Cortex of kidney (tissue), 1 donor: ENCODE data around the gene LDLRAD3.
"Not testable (repeated sequence)": the region's sequence is repeated elsewhere in the genome, so short reads cannot be mapped to it uniquely, and the experiment has no call there.

ENCODE experiments used
- DNase-seq: peaks from one replicate; lab custom pipeline; 2025; lab: John Stamatoyannopoulos, UW

Gene LDLRAD3

DNA sequence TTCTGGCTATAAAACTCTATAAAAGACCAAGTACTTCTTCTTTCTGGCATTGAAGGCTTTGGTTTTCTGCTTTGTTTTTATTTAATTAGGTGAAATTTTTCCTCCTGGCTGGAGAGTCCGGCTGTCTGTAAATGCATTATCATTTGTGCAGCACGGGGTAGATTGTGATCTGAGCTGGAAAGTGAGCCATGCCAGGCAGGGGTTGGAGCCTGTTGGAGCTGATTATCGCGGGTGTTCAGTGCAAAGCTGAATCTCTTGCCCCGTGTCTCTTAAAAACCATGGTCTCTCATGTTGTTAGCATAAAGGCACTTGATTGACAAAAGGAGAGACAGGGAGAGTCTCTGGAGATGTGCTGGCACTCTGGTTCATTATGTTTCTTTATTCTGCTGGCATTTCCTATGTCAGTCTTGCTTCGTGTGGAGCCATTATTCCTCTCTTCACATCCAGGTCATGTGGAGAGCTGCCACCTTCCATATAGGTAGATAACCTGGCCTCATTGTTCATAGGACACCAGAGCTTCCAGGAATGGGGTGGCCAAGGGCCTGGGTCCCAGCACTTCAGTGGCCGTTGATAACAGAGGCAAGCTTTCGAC lies 75.2 kb downstream of the LDLRAD3 start:
- DNase-seq: no peak

DNA sequence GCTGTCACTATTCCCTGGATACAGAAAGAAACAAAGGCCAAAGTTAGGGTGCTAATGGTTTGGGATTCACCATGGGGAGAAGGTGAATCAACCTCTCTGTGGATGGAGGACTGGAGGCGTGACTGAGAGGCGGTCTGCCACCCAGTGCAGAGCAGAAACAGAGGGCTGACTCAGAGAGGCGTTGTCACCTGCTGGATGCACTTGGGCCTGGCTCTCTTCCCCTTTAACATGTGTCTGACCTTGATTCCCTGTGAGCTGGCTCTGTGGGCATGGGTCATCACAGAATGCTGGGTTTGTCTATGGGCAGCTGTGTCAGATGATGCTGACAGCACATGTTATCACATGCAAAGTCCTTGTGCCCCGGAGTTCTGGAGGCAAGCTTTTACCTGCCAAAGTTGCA lies 75.9 kb downstream of the LDLRAD3 start:
- no peak for DNase-seq

DNA sequence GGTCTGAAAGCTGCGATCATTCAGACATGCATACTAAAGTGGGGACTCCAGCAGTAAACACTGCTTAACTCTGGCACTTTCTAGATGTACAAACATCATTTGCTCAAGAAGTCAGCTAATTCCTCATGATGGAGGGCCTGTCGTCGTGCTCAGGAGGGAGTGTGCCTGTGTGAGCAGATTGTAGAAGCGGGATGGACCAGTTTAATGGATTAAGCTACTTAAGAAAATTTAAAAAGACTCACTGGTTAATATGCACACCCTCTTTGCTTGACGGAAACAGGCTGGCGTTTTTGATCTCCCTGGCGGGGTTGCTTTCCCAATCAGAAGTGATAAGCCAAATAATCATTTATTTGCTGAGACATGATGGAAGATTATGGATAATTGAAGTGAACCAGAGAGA lies 79.0 kb downstream of the LDLRAD3 start:
- DNase-seq: no peak

DNA sequence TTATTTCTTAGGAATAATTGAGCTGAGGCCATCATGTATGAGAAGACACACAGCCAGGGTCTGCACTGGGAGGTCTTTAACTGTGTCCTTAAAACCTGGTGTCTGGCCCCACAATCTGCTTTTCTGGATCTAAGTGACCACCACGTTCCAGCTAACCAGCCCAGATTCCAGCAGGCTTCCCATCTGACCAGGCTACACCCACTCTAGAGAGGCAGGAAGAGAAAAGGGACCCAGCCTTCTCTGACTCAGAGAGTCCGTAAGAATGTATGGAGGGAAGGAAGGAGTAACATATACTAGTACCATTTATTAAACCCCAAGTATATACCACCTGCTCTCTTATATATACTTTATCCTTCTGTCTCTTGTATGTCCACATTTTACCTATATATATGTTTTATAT lies 80.1 kb downstream of the LDLRAD3 start:
- no peak for DNase-seq

DNA sequence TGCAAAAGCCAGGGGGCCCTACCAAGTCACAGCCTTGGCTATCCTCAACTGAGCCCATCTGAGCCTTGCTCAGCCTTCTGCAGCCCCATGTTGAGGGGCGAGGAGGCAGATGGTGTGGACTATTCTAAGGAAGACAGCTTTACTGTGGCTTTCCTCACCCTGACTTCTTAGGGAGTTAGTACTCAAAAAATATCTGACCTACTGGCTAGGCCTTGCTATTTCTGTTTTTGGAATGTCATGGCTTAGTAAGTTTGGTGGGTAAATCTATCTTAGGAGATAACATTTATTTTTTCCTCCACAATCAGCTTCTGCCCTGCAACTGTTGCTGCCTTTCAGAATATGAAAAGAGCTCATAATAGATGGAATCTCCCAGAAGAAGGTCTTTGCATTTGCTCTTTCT lies 80.9 kb downstream of the LDLRAD3 start:
- no peak for DNase-seq

DNA sequence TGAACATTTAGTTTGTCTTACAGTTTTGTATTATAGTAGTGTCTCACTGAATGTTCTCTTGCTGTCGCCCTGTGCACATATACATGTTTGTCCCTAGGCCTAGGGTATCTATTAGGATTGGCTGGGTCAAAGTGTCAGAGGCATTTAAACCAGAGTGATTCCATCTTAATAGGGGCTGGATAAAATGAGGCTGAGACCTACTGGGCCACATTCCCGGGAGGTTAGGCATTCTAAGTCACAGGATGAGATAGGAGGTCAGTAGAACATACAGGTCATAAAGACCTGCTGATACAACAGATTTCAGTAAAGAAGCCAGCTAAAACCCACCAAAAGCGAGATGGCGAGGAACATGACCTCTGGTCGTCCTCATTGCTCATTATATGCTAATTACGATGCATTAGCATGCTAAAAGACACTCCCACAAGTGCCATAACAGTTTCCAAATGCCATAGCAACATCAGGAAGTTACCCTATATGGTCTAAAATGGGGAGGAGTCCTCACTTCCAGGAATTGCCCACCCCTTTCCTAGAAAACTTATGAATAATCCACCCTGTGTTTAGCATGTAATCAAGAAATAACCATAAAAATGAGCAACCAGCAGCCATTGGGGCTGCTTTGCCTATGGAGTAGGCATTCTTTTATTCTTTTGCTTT lies 82.6 kb downstream of the LDLRAD3 start:
- no peak for DNase-seq

DNA sequence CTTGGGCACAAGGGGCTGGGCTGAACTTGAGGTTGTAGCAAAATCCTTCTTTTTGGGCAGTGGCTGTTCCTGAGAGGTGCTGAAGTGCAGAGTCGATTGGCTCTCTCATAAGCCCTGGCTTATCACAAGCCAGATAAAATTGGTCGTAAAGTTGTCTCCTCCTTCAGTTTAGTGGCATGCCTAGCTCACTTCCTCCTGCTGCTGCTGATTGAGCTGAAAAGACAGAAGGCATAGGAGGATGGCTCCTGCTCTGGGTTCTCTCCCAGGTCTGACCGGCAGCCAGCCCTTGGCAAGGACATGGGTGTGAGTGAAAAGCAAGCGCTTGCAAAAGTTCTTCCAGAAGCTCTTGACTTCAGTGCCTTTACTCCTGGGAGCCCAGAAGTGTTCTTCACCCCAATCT lies 83.9 kb downstream of the LDLRAD3 start:
- no peak for DNase-seq

DNA sequence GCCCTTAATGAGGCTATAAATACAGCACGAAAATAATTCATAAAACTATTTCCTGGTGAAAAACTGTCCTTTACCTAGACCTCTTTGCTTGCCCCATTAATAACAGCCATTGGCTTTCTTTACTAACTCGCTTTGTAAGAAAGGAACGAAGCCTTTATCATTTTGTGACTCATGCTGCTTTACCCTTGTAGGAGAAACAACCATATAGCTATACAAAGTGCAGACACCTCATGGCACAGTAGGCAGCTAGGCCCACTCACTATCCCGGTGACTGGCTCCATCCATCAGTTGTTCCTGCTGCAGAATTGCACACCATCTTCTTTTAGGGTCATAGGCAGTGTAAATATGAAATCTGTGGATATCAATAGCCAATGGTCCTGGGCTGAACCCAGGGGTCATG lies 85.8 kb downstream of the LDLRAD3 start:
- no peak for DNase-seq

DNA sequence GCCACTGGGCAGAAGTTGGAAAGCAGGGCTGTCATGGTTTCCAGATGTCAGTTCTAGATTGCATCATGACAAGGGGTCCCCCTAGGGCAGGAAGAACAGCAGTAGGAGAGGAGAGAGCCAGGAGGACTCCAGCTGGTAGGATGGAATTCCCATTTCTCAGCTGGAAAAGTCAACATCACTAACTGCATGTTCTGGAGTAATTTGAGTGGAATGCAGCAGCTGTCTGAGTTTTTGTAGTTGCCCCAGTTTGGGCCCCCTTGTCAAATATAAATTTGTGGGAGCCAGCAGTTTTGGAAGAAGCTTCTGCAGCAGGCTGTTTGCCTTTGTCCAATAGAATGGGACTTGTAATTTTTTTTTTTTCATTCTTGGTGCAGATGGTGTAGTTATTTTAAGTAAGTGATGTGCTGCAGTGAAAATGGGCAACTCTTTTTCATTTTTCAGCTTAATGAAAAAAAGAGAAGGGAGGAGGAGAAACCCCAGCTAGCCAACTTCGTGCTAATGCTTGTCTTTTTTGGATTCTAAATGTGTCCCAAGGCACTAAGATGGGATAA lies 86.9 kb downstream of the LDLRAD3 start:
- DNase-seq: no peak

DNA sequence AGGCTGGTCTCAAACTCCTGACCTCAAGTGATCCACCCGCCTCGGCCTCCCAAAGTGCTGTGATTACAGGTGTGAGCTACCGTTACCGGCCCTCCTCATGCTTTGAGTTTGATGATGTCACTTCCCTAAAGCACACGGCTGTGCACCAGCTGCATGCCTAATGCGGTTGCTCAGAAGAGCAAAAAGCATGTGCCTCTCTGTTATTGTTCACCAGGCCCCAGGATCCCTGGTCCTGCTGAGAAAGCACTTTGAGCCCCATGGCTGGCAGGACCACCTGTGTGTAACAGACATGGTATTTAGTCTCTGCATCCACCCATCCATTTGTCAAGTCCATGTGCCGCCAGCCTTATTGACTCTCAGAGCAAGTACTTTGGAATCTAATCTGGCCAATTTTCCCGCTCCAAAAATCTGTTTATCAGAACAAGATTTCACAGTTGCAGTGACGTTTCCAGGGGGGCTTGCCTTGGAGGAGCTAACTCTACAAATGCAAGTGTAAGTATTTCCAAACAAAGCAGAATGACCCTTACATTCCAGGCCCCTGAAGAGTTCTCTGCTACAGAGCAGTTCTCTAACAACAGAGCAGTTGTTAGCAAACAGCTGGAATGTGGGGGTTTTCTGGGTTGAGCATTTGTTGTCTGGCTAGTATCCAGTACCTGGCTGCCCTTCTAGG lies 89.4 kb downstream of the LDLRAD3 start:
- DNase-seq: no peak

DNA sequence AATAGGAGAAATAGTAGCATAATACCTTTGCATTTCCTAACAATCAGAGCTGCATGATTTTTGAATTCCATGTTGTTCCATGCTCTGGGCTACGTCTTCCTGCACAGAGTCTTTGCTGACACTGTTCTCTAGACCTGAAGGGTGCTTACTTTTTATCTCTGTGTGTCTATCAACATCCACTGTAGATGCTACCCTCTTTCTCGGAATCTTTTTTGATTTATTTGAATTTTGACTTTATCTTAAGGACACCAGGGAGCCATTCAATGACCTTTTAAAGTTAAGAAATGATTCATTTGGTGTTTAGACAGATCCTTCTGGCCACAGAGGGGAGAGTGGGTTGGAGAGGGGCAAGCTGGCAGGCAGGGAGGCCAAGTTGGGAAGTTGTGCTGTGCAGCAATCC lies 90.1 kb downstream of the LDLRAD3 start:
- no peak for DNase-seq

DNA sequence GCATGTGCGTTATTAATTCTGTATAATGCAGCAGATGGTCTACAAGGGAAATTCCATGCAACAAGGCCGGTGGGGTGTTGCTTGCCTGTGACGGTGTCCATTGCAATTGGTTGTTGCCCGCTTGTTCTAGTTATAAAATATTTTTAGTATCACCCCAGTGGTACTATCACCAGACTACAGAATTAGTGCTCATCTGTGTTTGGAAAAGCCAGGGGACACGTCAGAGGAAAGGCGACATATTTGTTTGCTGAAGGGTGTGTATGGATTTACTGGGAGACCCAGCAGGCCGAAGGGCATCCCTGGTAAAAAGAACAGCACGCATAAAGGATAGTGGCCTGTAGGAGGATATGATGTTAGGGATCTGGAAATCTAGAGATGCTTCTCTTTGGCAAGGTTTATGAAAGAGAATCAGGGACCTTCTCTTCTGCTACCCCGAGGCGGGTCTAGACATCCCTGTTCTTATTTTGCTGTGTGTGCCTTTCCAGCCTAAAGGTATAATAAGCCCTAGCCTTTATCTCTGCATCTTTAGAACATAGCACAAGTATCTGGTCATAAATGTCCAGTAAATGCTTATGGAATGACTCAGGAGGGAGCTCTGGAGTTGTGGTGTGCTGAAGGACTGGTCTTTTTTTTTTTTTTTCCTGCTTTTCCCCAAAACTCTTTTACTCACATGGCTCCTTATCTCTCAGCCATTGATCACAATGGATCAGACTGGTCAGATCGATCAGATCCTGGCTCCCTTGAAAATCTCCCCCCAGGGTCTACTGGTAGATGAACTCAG lies 90.9 kb downstream of the LDLRAD3 start:
- no peak for DNase-seq

DNA sequence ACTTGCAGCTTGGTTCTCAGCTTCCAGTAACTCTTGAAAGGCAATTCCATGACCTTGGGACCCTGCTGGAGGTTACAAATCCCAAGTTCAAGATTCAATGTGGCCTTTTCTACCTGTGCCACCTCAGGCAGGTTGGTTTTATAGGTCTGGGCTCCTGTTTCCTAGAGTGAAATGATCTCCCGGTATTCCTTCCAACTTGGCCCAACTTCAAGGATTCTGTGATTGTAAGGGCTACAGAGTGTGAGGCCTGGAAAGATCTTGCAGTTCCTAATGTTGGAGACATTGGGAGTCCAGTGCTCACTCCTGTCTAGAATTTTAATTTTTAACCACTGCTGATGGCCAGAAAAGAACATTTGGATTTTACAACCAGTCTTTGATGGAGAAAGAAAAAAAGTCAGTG lies 91.6 kb downstream of the LDLRAD3 start:
- DNase-seq: no peak

DNA sequence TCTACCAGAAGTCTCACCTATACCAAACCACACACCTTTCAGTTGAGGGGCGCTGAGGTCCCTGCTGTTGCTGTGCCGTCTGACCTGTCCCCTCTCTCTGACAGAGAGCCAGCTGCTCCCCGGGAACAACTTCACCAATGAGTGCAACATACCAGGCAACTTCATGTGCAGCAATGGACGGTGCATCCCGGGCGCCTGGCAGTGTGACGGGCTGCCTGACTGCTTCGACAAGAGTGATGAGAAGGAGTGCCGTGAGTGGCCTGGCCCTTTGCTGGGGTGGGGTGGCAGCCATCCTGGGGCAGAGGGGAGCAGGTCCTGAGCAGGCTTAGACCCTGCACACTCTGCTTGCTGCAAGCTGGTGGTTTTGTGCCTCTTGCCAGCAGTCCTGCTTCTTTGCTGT lies 92.1 kb downstream of the LDLRAD3 start:
- DNase-seq: no peak

DNA sequence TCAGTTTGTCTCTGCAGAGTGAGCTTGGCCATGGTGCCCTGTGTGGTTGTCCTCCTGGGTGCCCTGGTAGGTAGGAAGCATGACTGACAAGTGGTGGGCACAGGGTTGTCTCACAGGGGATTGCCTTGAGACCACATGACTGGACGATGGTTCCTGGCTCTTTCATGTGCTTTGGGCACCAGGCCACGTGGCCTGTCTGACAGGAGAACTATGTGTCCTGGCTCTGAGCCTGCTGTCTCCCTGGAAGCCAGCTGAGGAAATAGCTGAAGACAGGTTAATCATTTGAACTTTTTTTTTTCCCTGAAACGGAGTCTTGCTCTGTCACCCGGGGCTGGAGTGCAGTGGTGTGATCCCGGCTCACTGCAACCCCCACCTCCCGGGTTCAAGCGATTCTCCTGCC lies 93.2 kb downstream of the LDLRAD3 start:
- no peak for DNase-seq

DNA sequence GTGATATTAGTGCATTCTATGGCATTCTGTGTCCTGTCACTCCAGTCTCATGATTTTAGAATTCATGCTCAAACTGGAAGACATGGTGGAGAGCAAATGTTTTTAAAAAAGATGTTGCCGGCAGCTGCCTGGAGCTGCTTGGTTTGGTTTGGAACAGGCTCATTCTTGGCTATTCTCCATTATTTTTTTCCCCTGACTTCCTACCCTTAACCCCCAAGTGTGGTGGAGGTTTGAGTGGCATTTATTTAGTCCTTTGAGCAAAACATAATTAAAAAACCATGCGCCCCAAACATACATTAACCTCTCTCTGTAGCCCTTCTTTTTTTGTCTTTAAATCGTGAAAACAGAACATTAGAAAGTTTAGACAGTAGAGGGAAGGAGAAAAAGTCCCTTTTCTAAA lies 94.7 kb downstream of the LDLRAD3 start:
- no peak for DNase-seq

DNA sequence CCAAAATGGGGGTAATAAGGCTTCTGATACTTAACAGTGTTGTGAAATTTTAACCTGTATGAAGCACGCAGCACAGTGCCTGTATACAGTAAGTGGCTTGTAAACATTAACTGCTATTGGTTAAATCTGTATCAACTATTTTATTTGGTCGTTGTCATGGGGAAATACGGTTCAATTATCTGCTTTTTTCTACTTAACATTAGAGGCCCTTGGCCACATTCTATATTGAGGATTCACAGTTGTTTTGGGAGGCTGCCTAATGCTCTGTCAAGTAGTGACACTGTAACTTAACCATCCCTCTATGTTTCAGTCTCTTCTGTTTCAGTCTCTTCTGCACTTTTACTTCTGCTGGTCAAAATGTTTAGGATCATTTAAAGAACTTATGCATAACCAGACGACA lies 95.6 kb downstream of the LDLRAD3 start:
- DNase-seq: no peak

DNA sequence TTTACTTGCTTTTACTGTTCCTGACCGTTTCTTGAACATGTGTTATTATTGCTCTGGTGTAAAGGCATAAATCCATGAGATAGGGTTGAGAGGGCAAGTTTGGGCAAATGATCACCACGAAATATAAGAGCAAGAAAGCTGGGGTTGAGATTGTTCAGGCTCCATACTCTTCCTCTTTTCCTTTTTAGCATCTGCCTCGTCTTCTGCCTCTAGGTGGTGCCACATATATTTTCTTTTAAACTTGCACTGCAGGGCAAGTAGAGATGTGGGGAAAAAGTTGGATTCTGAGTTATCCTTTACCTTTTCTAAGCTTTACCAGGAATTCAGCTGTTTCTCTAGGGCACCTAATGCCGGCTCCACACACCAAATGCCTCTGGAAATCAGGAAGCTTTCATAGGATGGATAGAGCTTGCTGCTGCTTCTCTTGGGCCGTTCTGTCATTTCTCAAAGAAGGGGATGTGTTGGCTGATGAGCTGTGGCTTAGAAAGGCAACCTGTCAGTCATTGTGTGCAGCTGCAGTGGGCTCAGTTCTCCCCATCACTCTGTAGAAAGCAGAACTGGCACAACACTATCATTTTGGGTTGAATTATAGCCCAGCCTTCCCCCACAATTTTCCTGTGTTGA lies 98.2 kb downstream of the LDLRAD3 start:
- DNase-seq: no peak

DNA sequence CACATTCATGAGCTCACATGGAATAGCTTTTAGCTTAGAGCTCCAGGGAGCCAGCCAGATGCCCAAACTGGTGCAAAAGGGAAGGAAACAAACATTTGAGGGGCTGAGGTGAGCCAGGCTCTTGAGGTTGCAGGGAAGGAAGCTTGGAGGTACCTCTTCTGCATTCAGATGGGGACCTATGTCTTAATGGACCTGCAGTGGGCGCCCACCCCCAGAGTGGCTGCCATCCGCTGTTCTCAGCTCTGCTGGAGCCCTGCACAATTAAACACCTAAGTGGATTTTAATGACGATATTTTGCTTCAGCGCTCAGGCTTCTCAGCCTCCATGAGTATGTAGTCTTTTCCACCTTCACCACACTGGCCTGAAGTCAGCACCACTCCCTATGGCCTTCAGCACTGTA lies 100.8 kb downstream of the LDLRAD3 start:
- no peak for DNase-seq

DNA sequence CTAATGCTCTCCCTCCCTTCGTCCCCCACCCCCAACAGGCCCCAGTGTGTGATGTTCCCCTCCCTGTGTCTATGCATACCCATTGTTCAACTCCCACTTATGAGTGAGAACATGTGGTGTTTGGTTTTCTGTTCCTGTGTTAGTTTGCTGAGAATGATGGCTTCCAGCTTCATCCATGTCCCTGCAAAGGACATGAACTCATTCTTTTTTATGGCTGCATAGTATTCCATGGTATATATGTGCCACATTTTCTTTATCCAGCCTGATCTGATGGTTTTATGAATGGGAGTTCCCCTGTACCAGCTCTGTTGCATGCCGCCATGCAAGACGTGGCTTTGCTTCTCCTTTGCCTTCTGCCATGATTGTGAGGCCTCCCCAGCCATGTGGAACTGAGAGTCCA lies 102.1 kb downstream of the LDLRAD3 start:
- not testable (repeated sequence) for DNase-seq

DNA sequence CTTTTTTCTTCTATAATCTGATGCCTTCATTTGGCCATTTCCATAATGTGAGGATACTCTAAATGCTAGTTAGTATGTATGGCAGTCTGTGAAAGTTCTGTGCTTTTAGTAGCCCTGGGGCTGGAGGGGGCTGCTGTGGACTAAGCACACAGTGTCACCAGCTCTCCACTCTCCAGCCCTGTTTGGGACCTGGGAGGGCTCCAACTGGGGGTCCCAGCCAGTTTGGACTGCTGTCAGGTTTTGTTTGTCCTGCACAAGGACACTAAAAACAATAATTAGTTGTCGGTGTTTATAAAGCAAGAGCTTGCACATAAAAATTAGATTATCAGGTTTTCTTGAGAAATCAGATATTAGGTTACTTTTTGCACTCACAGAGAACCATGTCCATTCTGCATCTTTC lies 103.1 kb downstream of the LDLRAD3 start:
- no peak for DNase-seq

DNA sequence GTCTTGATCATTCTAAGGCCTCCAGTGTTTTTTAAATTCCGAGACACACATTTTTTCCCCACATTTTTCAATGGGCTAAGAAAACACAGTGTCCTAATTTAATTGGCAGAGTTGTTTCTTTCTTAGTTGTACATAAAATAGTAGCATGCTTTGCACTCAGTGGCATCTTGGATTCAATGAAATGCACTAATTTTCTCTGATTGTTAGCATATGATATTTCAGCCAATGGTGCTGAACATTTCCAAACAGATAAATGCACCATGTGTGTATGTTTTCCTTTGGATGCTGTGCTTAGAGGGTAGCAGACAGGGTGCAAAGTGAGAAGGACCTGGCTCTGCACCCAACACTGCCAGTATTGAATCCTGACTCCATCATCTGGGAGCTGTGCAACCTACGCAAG lies 103.5 kb downstream of the LDLRAD3 start:
- DNase-seq: no peak
